Hematopoietic multipotent progenitor cell treated with erythropoietin and hydrocortisone succinate and interleukin-3 and kit ligand, for 8 days (in vitro differentiated cells): ENCODE measurements around the gene TERT.

Source experiments
- DNase-seq: peaks from one replicate; pipeline ENCODE4 v3.0.0-alpha.2; 2015

The TERT gene

GRCh38 chr5:1255081-1255561, 39.7 kb downstream of the TERT start:
- DNase-seq = no peak

GRCh38 chr5:1254196-1254595, 40.7 kb downstream of the TERT start:
- DNase-seq = no peak

- DNase-seq = no peak
Measured at GRCh38 chr5:1253456-1254105, 41.3 kb downstream of the TERT start.

GRCh38 chr5:1252681-1253080, 42.2 kb downstream of the TERT start:
- no peak for DNase-seq

- no peak for DNase-seq
Measured at GRCh38 chr5:1251678-1252580, 42.9 kb downstream of the TERT start.

GRCh38 chr5:1249366-1250280, 45.2 kb downstream of the TERT start:
- no peak for DNase-seq

- DNase-seq = no peak
Measured at GRCh38 chr5:1247811-1248210, 47.1 kb downstream of the TERT start.

- DNase-seq = peak; percentile 36
Measured at GRCh38 chr5:1246711-1247431, 48.0 kb downstream of the TERT start.

GRCh38 chr5:1245905-1246576, 48.8 kb downstream of the TERT start:
- no peak for DNase-seq

- no peak for DNase-seq
Measured at GRCh38 chr5:1244976-1245375, 49.9 kb downstream of the TERT start.

GRCh38 chr5:1244255-1244654, 50.6 kb downstream of the TERT start:
- DNase-seq = no peak

- no peak for DNase-seq
Measured at GRCh38 chr5:1243487-1244130, 51.3 kb downstream of the TERT start.

- no peak for DNase-seq
Measured at GRCh38 chr5:1242733-1243486, 52.0 kb downstream of the TERT start.

GRCh38 chr5:1241509-1242080, 53.3 kb downstream of the TERT start:
- no peak for DNase-seq

- DNase-seq = no peak
Measured at GRCh38 chr5:1240496-1241260, 54.2 kb downstream of the TERT start.

- no peak for DNase-seq
Measured at GRCh38 chr5:1239505-1240251, 55.2 kb downstream of the TERT start.

GRCh38 chr5:1235838-1236237, 59.0 kb downstream of the TERT start:
- DNase-seq = no peak

- DNase-seq = peak; percentile 25
Measured at GRCh38 chr5:1235379-1235778, 59.5 kb downstream of the TERT start.

GRCh38 chr5:1232780-1233179, 62.1 kb downstream of the TERT start:
- no peak for DNase-seq
